Measurements from ENCODE around the gene PHACTR3. TPM values are rescaled to one million over a fixed set of nuclear protein-coding genes. Genes with fewer than 3 reads are reported as not detected.

Gene PHACTR3
- total and polyA plus RNA-seq, 2 donors = 2.9 to 35.8 TPM

DNA sequence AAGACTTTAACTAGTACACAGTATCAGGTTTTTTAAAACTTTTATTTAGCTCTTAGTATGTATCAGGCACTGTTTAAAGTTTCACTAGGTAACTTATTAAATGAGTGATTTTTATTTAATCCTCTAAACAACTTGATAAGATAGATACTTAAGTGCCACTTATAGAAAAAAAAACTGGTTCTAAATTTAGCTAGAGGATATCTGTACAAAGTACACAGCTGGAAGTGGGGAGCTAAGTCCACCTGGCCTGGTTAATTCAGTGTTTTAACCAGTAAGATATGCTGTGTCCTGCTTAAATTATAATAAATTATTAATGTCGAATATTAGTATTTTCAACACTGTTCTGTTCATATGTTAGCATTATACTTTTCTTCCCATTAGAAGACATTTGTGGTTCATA, 291.6 kb downstream of the PHACTR3 start:
- Histone ChIP-seq H3K27ac (ENCODE audit: low read depth in 1 of 2, low read length in 1 of 2) (no peak overlapping the region), H3K27me3 (ENCODE audit: control insufficient read depth in 2 of 2, insufficient read depth in 1 of 2, low read length in 1 of 2) (no peaks in the 10 kb centered on the region), H3K9me3 (ENCODE audit: control insufficient read depth in 2 of 2, insufficient read depth in 1 of 2, low read length in 1 of 2) (no peaks in the 10 kb centered on the region), H3K36me3 (ENCODE audit: control insufficient read depth in 2 of 2, insufficient read depth in 2 of 2, low read length in 1 of 2) (no peaks in the 10 kb centered on the region), H3K4me1 (ENCODE audit: control insufficient read depth in 2 of 2, insufficient read depth in 2 of 2, low read length in 2 of 2) (no peaks in the 10 kb centered on the region), H3K4me3 (ENCODE audit: low read length in 2 of 2) (no peak overlapping the region)
- WGBS = 95% methylated on average over 1 of the region's 1 CpG
- no peak for DNase-seq (ENCODE audit: low read depth in 6 of 9, low spot score in 9 of 9)

Measured in thymus (tissue), 11 donors.